HCT116 (cell line): Measurements from ENCODE around the gene TSPAN5. TPM values are rescaled to one million over a fixed set of nuclear protein-coding genes. Genes with fewer than 3 reads are reported as not detected.

Experiments used
- ATAC-seq: fragments of 200-7000 bp; cut with Tn5 transposase; 2 replicates; pipeline ENCODE4 v1.9.1; 2020; ENCODE audit warnings: mild to moderate bottlenecking, moderate library complexity
- BruUV-seq: library from RNA; stranded (reverse); fragments of 400-500 nt; replicated peaks from 2 replicates; lab custom pipeline; 2021; lab: Mats Ljungman, UMichigan
- CTCF ChIA-PET: fragments of 300-600 bp; sonication (Branson Sonifier 250); formaldehyde crosslinking; loops from one replicate; lab custom pipeline; 2021; ENCODE audit warnings: antibody characterized with exemption; lab: Charles Lee
- POLR2A ChIA-PET: fragments of 300-600, 350-600 bp; sonication (Branson Sonifier 250); formaldehyde crosslinking; loops from one replicate; lab custom pipeline; 2021; ENCODE audit warnings: antibody characterized with exemption; lab: Charles Lee
- RAD21 ChIA-PET, 2 experiments: fragments of 300-600 bp; sonication (Branson Sonifier 250); formaldehyde crosslinking; loops; one replicate each; lab custom pipeline; 2023; ENCODE audit warnings: low total read pairs in 2 of 2; ENCODE audit not compliant: uncharacterized antibody in 2 of 2, unreplicated experiment in 2 of 2, low non-redundant PET in 1 of 2; lab: Charles Lee
- DNase-seq: peaks from one replicate; pipeline ENCODE4 v3.0.0-alpha.2; 2010; ENCODE audit warnings: low read depth, low spot score
- H2AFZ ChIP-seq: fragments of 200-600 bp; shearing (Covaris generic), sonication (generic); 2 replicates; pipeline ENCODE4 v1.6.1; 2017; ENCODE audit warnings: low read depth, mixed run types, mixed read lengths, antibody characterized with exemption, low read length; ENCODE audit not compliant: poor library complexity, severe bottlenecking
- H3K27ac ChIP-seq: 2 replicates; pipeline ENCODE4 v1.5.1; 2012; ENCODE audit warnings: low read depth, low read length
- H3K27me3 ChIP-seq: fragments of 200-600 bp; sonication (generic); 2 replicates; pipeline ENCODE4 v1.6.1; 2016; ENCODE audit warnings: mixed run types, low read length, mixed read lengths; ENCODE audit not compliant: insufficient read depth
- H3K36me3 ChIP-seq, 2 experiments: fragments of 200-500 bp in 1 of 2; fragments of 200-600 bp in 1 of 2; sonication (Bioruptor generic) in 1 of 2; sonication (generic) in 1 of 2; 2 replicates each; pipeline versions ENCODE4 v1.5.1 to v1.6.1; 2014 to 2016; ENCODE audit warnings: low read length in 2 of 2, inconsistent platforms in 1 of 2, mixed read lengths in 1 of 2, mixed run types in 1 of 2; ENCODE audit not compliant: insufficient read depth in 2 of 2, control insufficient read depth in 1 of 2
- H3K4me1 ChIP-seq, 2 experiments: fragments of 200-600 bp in 1 of 2; sonication (generic) in 1 of 2; 2 replicates each; pipeline versions ENCODE4 v1.5.1 to v1.6.1; 2012 to 2017; ENCODE audit warnings: low read length in 2 of 2, inconsistent platforms in 1 of 2, mild to moderate bottlenecking in 1 of 2, mixed read lengths in 1 of 2, mixed run types in 1 of 2, moderate library complexity in 1 of 2; ENCODE audit not compliant: insufficient read depth in 2 of 2, control insufficient read depth in 1 of 2
- H3K4me2 ChIP-seq: fragments of 200-600 bp; sonication (generic); 2 replicates; pipeline ENCODE4 v1.6.1; 2017; ENCODE audit warnings: mixed run types, low read length, mixed read lengths
- H3K4me3 ChIP-seq, 2 experiments: fragments of 200-600 bp in 1 of 2; sonication (generic) in 1 of 2; replicated peaks in 1 of 2; 2 replicates each; pipeline ENCODE4 v1.5.1; 2011 to 2016; ENCODE audit warnings: low read length in 2 of 2, control low read depth in 1 of 2, low read depth in 1 of 2, mild to moderate bottlenecking in 1 of 2, mixed read lengths in 1 of 2, mixed run types in 1 of 2
- H3K79me2 ChIP-seq: fragments of 200-600 bp; sonication (generic); 2 replicates; pipeline ENCODE4 v1.6.1; 2017; ENCODE audit warnings: mild to moderate bottlenecking, mixed run types, low read length, moderate library complexity, mixed read lengths; ENCODE audit not compliant: insufficient read depth
- H3K9ac ChIP-seq: fragments of 200-600 bp; sonication (generic); 2 replicates; pipeline ENCODE4 v1.6.1; 2016; ENCODE audit warnings: low read length, mixed read lengths
- H3K9me2 ChIP-seq: fragments of 200-600 bp; sonication (generic), shearing (Covaris generic); 2 replicates; pipeline ENCODE4 v1.6.1; 2017; ENCODE audit warnings: mixed run types, mild to moderate bottlenecking, moderate library complexity; ENCODE audit not compliant: insufficient read depth
- H3K9me3 ChIP-seq, 2 experiments: fragments of 200-500 bp in 1 of 2; fragments of 200-600 bp in 1 of 2; sonication (Bioruptor generic) in 1 of 2; sonication (generic) in 1 of 2; 2 replicates each; pipeline ENCODE4 v1.6.1; 2014 to 2017; ENCODE audit warnings: low read length in 2 of 2, mixed read lengths in 2 of 2, inconsistent platforms in 1 of 2, low read depth in 1 of 2, mild to moderate bottlenecking in 1 of 2, mixed run types in 1 of 2, moderate library complexity in 1 of 2; ENCODE audit not compliant: control insufficient read depth in 1 of 2, insufficient read depth in 1 of 2
- H4K20me1 ChIP-seq: fragments of 200-600 bp; sonication (generic), shearing (Covaris generic); 2 replicates; pipeline ENCODE4 v1.6.1; 2017; ENCODE audit warnings: mixed run types, mild to moderate bottlenecking, moderate library complexity; ENCODE audit not compliant: insufficient read depth
- ATF3 ChIP-seq: IDR thresholded peaks from 2 replicates; pipeline ENCODE4 v1.6.1; 2012
- CEBPB ChIP-seq: IDR thresholded peaks from 2 replicates; pipeline ENCODE4 v1.6.1; 2012; ENCODE audit warnings: low read depth
- CTCF ChIP-seq, 3 experiments: fragments of 200-600 bp in 1 of 3; sonication (generic) in 1 of 3; IDR thresholded peaks in 2 of 3; conservative IDR thresholded peaks in 1 of 3; 2 replicates each; pipeline ENCODE4 v1.5.1; 2012 to 2017; ENCODE audit warnings: low read depth in 2 of 3, low read length in 2 of 3, antibody characterized with exemption in 1 of 3, borderline replicate concordance in 1 of 3, control low read depth in 1 of 3, mild to moderate bottlenecking in 1 of 3, mixed read lengths in 1 of 3, mixed run types in 1 of 3, moderate library complexity in 1 of 3; ENCODE audit not compliant: insufficient read depth in 1 of 3
- EGR1 ChIP-seq: IDR thresholded peaks from 2 replicates; pipeline ENCODE4 v1.6.1; 2012; ENCODE audit warnings: low read depth
- EZH2 ChIP-seq: fragments of 200-600 bp; sonication (generic); IDR thresholded peaks from 2 replicates; pipeline ENCODE4 v1.6.1; 2017; ENCODE audit warnings: antibody characterized with exemption, mixed run types
- EZH2phosphoT487 ChIP-seq: fragments of 200-600 bp; IDR thresholded peaks from 2 replicates; pipeline ENCODE4 v1.6.1; 2018; ENCODE audit warnings: antibody characterized with exemption, borderline replicate concordance
- POLR2AphosphoS5 ChIP-seq: IDR thresholded peaks from 2 replicates; pipeline ENCODE4 v1.6.1; 2011; ENCODE audit warnings: mild to moderate bottlenecking, low read depth, low read length, moderate library complexity
- SP1 ChIP-seq: IDR thresholded peaks from 2 replicates; pipeline ENCODE4 v1.6.1; 2012; ENCODE audit warnings: low read depth
- YY1 ChIP-seq: IDR thresholded peaks from 2 replicates; pipeline ENCODE4 v1.6.1; 2011; ENCODE audit warnings: low read length, low read depth, moderate library complexity, mild to moderate bottlenecking; ENCODE audit not compliant: insufficient replicate concordance; ENCODE audit errors: extremely low read depth
- ZNF274 ChIP-seq: fragments of 200-500 bp; sonication (Bioruptor generic); IDR thresholded peaks from 2 replicates; pipeline ENCODE4 v1.6.1; 2014; ENCODE audit warnings: mild to moderate bottlenecking, low read depth, low read length, inconsistent platforms
- intact Hi-C: fragments of 100-400 bp; cut with micrococcal nuclease; formaldehyde crosslinking; loops from 2 replicates; pipeline ENCODE4 v1.10.0; 2022
- total RNA-seq: library from RNA; stranded (reverse); gene quantifications from one replicate; pipeline ENCODE4 v1.2.1, GENCODE V29; 2021; ENCODE audit not compliant: unreplicated experiment
- TF ChIP-seq, protein P1 (sequence below): IDR thresholded peaks from 2 replicates; pipeline ENCODE4 v1.6.1; 2012; ENCODE audit warnings: low read depth
- TF ChIP-seq, protein P2 (sequence below): IDR thresholded peaks from 2 replicates; pipeline ENCODE4 v1.6.1; 2011; ENCODE audit warnings: mild to moderate bottlenecking, low read length, moderate library complexity; ENCODE audit not compliant: insufficient replicate concordance; ENCODE audit errors: extremely low read depth

The TSPAN5 gene
- total RNA-seq, 1 experiment from 2014 or later: 56.8 TPM

GRCh38 chr4:98560321-98560720, 98.1 kb downstream of the TSPAN5 start:
- Histone ChIP-seq H3K36me3 (no peaks in the 10 kb centered on the region), H2AFZ (no peak overlapping the region), H3K4me1 (no peaks in the 10 kb centered on the region), H3K9ac (no peak overlapping the region), H3K27ac (no peak overlapping the region), H3K79me2 (peaks cover 93% of the 10 kb centered on the region), H3K27me3 (no peaks in the 10 kb centered on the region), H4K20me1 (peaks cover 6% of the 10 kb centered on the region; the same call in 1 of the 2 replicates), H3K4me3 (no peak overlapping the region), H3K4me2 (no peak overlapping the region), H3K9me3 (no peaks in the 10 kb centered on the region), H3K9me2 (no peaks in the 10 kb centered on the region)
- DNase-seq (no peak), ATAC-seq (no peak)
- BruUV-seq: no TSS peak
- intact Hi-C loops: no loop called here
- RAD21 ChIA-PET: interaction anchor here in 1 of 2 experiments (0.5 kb wide), 1 partner anchor 117 kb away, joined by 4 read pairs; no protein-coding TSS in a partner anchor
- TF ChIP-seq POLR2AphosphoS5 (no peak), YY1 (no peak), EZH2phosphoT487 (no peak), SP1 (no peak), ATF3 (no peak), CTCF (IDR thresholded peaks at IDR 0.05 in 2 of 3, conservative IDR thresholded peaks at IDR 0.05 in 1 of 3; ENCODE audit: borderline replicate concordance in 1 of 3, insufficient read depth in 1 of 3, low read depth in 2 of 3, low read length in 2 of 3) (no peak), ZNF274 (no peak), EZH2 (no peak), CEBPB (no peak), EGR1 (no peak)
- TF ChIP-seq, protein P1, sequence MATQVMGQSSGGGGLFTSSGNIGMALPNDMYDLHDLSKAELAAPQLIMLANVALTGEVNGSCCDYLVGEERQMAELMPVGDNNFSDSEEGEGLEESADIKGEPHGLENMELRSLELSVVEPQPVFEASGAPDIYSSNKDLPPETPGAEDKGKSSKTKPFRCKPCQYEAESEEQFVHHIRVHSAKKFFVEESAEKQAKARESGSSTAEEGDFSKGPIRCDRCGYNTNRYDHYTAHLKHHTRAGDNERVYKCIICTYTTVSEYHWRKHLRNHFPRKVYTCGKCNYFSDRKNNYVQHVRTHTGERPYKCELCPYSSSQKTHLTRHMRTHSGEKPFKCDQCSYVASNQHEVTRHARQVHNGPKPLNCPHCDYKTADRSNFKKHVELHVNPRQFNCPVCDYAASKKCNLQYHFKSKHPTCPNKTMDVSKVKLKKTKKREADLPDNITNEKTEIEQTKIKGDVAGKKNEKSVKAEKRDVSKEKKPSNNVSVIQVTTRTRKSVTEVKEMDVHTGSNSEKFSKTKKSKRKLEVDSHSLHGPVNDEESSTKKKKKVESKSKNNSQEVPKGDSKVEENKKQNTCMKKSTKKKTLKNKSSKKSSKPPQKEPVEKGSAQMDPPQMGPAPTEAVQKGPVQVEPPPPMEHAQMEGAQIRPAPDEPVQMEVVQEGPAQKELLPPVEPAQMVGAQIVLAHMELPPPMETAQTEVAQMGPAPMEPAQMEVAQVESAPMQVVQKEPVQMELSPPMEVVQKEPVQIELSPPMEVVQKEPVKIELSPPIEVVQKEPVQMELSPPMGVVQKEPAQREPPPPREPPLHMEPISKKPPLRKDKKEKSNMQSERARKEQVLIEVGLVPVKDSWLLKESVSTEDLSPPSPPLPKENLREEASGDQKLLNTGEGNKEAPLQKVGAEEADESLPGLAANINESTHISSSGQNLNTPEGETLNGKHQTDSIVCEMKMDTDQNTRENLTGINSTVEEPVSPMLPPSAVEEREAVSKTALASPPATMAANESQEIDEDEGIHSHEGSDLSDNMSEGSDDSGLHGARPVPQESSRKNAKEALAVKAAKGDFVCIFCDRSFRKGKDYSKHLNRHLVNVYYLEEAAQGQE: no peak
- TF ChIP-seq, protein P2, sequence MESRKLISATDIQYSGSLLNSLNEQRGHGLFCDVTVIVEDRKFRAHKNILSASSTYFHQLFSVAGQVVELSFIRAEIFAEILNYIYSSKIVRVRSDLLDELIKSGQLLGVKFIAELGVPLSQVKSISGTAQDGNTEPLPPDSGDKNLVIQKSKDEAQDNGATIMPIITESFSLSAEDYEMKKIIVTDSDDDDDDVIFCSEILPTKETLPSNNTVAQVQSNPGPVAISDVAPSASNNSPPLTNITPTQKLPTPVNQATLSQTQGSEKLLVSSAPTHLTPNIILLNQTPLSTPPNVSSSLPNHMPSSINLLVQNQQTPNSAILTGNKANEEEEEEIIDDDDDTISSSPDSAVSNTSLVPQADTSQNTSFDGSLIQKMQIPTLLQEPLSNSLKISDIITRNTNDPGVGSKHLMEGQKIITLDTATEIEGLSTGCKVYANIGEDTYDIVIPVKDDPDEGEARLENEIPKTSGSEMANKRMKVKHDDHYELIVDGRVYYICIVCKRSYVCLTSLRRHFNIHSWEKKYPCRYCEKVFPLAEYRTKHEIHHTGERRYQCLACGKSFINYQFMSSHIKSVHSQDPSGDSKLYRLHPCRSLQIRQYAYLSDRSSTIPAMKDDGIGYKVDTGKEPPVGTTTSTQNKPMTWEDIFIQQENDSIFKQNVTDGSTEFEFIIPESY: no peak
- POLR2A ChIA-PET: no interaction called here
- CTCF ChIA-PET: no interaction called here
